GM12891 (cell line): Measurements from ENCODE around the gene CCDC87.

Experiments
- POLR2AphosphoS5 ChIP-seq: IDR thresholded peaks from 2 replicates; pipeline ENCODE4 v1.6.1; 2011; ENCODE audit warnings: low read depth, low read length, control low read depth
- TAF1 ChIP-seq: IDR thresholded peaks from 2 replicates; pipeline ENCODE4 v1.6.1; 2011; ENCODE audit warnings: low read depth, low read length, control low read depth

DNA sequence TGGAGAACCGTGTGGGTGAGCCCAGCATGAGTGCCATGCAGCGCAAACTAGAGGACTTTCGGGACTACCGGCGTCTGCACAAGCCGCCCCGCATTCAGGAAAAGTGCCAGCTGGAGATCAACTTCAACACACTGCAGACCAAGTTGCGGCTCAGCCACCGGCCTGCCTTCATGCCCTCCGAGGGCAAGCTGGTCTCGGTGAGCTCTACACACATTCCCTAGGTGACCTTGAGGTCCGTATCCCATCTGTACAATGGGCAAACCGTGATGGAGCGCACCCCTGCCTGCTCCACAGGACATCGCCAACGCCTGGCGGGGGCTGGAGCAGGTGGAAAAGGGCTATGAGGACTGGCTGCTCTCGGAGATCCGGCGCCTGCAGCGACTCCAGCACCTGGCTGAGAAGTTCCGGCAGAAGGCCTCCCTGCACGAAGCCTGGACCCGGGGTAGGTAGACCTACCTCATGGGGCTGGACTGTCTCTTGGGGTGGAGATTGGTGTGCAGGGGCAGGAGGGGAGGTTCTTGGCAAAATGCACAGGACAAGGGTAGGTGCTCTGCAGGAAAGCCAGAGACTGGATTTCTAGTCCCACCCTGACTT is 35.0 kb downstream of the CCDC87 start:
- no peak for TF ChIP-seq POLR2AphosphoS5
- no peak for TF ChIP-seq TAF1
